BJ (cell line): ENCODE data around the gene POU2F1. TPM values are rescaled to one million over a fixed set of nuclear protein-coding genes. Genes with fewer than 3 reads are reported as not detected.
"Not testable (repeated sequence)": the region's sequence is repeated elsewhere in the genome, so short reads cannot be mapped to it uniquely, and the experiment has no call there.

Experiments
- CTCF ChIA-PET: fragments of 350-600 bp; formaldehyde crosslinking; extraction: SDS; loops from one replicate; lab custom pipeline; 2021; ENCODE audit warnings: antibody characterized with exemption, inconsistent platforms; lab: Yijun Ruan, JAX
- POLR2A ChIA-PET: fragments of 300-600 bp; sonication (Branson Sonifier 250); formaldehyde crosslinking; extraction: SDS; loops from one replicate; lab custom pipeline; 2021; ENCODE audit warnings: antibody characterized with exemption; lab: Charles Lee
- DNase-seq: peaks from one replicate; pipeline ENCODE4 v3.0.0-alpha.2; 2011; ENCODE audit warnings: low read depth
- H3K27me3 ChIP-seq: 2 replicates; pipeline ENCODE4 v1.6.0; 2011; ENCODE audit warnings: low read length; ENCODE audit not compliant: control insufficient read depth, insufficient read depth
- H3K36me3 ChIP-seq: 2 replicates; pipeline ENCODE4 v1.5.1; 2011; ENCODE audit warnings: low read length; ENCODE audit not compliant: control insufficient read depth, insufficient read depth
- H3K4me3 ChIP-seq: 2 replicates; pipeline ENCODE4 v1.5.1; 2011; ENCODE audit warnings: low read depth, mild to moderate bottlenecking, control low read depth, low read length
- CTCF ChIP-seq: IDR thresholded peaks from 2 replicates; pipeline ENCODE4 v1.5.1; 2011; ENCODE audit warnings: low read depth, mild to moderate bottlenecking, control low read depth, inconsistent platforms, low read length, moderate library complexity; ENCODE audit not compliant: insufficient read depth
- polyA plus RNA-seq: library from polyadenylated mRNA; depleted of rRNA; stranded (reverse); fragments of >200 nt; gene quantifications from 2 replicates; pipeline ENCODE4 v1.2.3, GENCODE V29; 2011

POU2F1 gene
- polyA plus RNA-seq, 1 experiment = 4.6 TPM

- TF ChIP-seq CTCF = no peak
- Histone ChIP-seq H3K36me3 (no peaks in the 10 kb centered on the region), H3K27me3 (no peaks in the 10 kb centered on the region), H3K4me3 (no peak overlapping the region)
- ChIA-PET CTCF (no interaction called here), POLR2A (no interaction called here)
- DNase-seq = no peak
Measured at GRCh38 chr1:167244244-167244643, 23.6 kb downstream of the POU2F1 start.

GRCh38 chr1:167245168-167245567, 24.5 kb downstream of the POU2F1 start:
- POLR2A ChIA-PET = interaction anchor here (0.6 kb wide), 1 partner anchor 25 kb away, joined by 11 read pairs; no protein-coding TSS in a partner anchor
- H3K27me3 ChIP-seq, H3K36me3 ChIP-seq, H3K4me3 ChIP-seq, DNase-seq: not testable (repeated sequence)
- CTCF ChIA-PET = interaction anchor here (0.7 kb wide), 1 partner anchor 152 kb away, joined by 3 read pairs; no protein-coding TSS in a partner anchor

DNA sequence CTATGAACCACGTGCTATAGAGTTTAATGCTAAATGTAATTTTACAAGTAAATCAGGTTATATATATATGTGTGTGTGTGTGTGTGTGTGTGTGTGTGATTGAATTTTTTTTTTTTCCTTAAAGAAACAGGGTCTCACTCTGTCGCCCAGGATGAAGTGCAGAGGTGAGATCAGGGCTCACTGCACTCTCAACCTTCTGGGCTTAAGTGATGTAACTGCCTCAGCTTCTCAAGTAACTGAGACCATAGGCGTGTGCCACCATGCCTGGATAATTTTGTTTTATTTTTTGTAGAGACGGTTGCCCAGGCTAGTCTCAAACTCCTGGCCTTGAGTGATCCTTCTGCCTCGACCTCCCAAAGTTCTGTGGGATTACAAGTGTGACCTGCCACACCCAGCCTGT, 26.3 kb downstream of the POU2F1 start:
- no peak for DNase-seq
- ChIA-PET POLR2A (no interaction called here), CTCF (interaction anchor here (0.6 to 1.3 kb wide), 3 partner anchors 15 to 83 kb away, joined by 3 read pairs; no protein-coding TSS in a partner anchor)
- Histone ChIP-seq H3K4me3 (no peak overlapping the region), H3K36me3 (no peaks in the 10 kb centered on the region), H3K27me3 (no peaks in the 10 kb centered on the region)
- no peak for TF ChIP-seq CTCF

DNA sequence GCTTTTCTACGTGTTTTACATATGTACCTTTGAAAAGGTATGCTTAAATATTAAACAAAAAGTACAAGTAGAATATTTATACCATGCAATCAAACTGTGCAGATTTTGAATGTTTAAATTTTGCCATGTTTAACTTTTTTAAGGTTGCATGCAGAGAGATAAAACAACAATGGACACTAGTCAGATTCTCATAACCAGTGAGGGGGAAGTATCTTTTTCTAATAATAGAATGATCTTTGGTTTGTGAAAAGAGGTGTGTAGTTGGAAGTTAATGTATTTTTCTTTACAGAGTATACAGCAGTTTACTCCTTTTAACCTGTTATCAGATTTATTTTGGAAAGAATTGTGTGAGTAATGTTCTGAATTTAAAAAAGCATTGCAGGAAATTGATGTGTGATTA, 27.1 kb downstream of the POU2F1 start:
- no peak for TF ChIP-seq CTCF
- no peaks in the 10 kb centered on the region for H3K27me3 ChIP-seq
- ChIA-PET POLR2A (no interaction called here), CTCF (interaction anchor here (0.9 kb wide), 1 partner anchor 16 kb away, joined by 3 read pairs; no protein-coding TSS in a partner anchor)
- no peak overlapping the region for H3K4me3 ChIP-seq
- DNase-seq = no peak
- H3K36me3 ChIP-seq = no peaks in the 10 kb centered on the region

DNA sequence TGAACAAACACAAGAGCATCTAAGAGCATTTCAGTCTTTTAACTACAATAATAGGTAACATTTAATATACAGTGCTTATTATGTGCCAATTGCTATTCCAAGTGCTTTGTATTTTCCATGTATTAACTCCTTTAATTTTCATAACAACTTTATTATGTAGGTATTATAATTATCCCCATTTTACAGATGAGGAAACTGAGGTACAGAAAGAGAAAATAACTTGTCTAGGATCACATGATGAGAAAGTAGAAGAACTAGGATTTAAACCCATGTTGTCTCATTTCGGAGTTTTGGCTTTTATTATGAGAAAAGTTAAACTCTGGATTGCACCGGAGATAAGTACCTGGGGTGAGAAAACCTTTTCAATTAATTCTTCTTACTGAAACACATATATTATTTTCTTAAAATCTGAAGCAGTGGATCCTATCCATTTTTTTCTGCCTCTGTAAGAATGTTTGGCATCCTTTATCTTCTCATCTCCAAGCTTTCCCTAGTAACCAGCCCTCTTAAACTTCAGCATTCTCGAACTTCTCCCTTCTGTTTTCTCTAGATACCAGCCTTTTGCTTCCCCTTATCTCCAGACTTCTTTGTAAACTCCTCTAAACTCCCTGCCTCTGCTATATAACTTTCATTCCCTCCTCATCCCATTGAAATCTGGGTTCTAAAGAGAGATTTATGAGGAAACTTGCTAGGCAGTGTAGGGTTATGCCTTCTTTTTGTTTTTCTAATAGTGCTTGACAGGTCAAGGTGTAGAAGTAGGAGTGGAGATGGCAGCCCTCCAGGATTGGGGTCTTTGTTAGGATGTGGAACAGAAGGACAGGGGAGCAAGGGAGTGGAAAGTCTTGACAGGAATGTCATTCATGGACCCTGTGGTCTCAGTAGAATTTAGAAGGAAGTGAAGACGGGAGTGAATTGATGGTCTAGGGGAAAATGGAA, 28.3 kb downstream of the POU2F1 start:
- no peak for DNase-seq
- H3K36me3 ChIP-seq = no peaks in the 10 kb centered on the region
- ChIA-PET CTCF (no interaction called here), POLR2A (no interaction called here)
- no peaks in the 10 kb centered on the region for H3K27me3 ChIP-seq
- no peak for TF ChIP-seq CTCF
- H3K4me3 ChIP-seq = no peak overlapping the region
